SK-N-SH treated with all-trans-retinoic acid at 6 μM for 48 hours (cell line): ENCODE results near the gene NELFCD.

Source experiments
- ARNTL ChIP-seq: fragments of 450-650 bp; formaldehyde crosslinking; IDR thresholded peaks from 2 replicates; pipeline ENCODE4 v1.5.0; 2020; ENCODE audit warnings: low read depth, mild to moderate bottlenecking, moderate library complexity, borderline replicate concordance
- BACH2 ChIP-seq: fragments of 250-450 bp; sonication (Bioruptor Pico); IDR thresholded peaks from 2 replicates; pipeline ENCODE4 v1.9.0; 2021; ENCODE audit warnings: mild to moderate bottlenecking, borderline replicate concordance
- ESRRG ChIP-seq: fragments of 250-450 bp; sonication (Bioruptor Pico); IDR thresholded peaks from 2 replicates; pipeline ENCODE4 v1.6.1; 2021; ENCODE audit warnings: mild to moderate bottlenecking
- OSR1 ChIP-seq: fragments of 250-450 bp; sonication (Bioruptor Pico); IDR thresholded peaks from 2 replicates; pipeline ENCODE4 v1.8.0; 2022; ENCODE audit warnings: moderate library complexity, mild to moderate bottlenecking, inconsistent platforms
- PATZ1 ChIP-seq: fragments of 250-450 bp; sonication (Bioruptor Pico); IDR thresholded peaks from 2 replicates; pipeline ENCODE4 v1.8.0; 2020; ENCODE audit warnings: mild to moderate bottlenecking, moderate library complexity, borderline replicate concordance
- RARB ChIP-seq: fragments of 250-450 bp; sonication (Bioruptor Pico); IDR thresholded peaks from 2 replicates; pipeline ENCODE4 v1.8.0; 2021; ENCODE audit warnings: mild to moderate bottlenecking, moderate library complexity
- SNAI2 ChIP-seq: fragments of 250-450 bp; sonication (Bioruptor Pico); IDR thresholded peaks from 2 replicates; pipeline ENCODE4 v1.5.0; 2020; ENCODE audit warnings: mild to moderate bottlenecking, moderate library complexity
- TCF4 ChIP-seq: fragments of 250-450 bp; sonication (Bioruptor Pico); IDR thresholded peaks from 2 replicates; pipeline ENCODE4 v1.8.0; 2021; ENCODE audit warnings: mild to moderate bottlenecking, moderate library complexity, borderline replicate concordance
- TOX ChIP-seq: fragments of 250-450 bp; sonication (Bioruptor Pico); IDR thresholded peaks from 2 replicates; pipeline ENCODE4 v1.8.0; 2021; ENCODE audit warnings: mild to moderate bottlenecking, moderate library complexity, borderline replicate concordance
- ZC3H10 ChIP-seq: fragments of 250-450 bp; sonication (Bioruptor Pico); IDR thresholded peaks from 2 replicates; pipeline ENCODE4 v1.5.1; 2021; ENCODE audit warnings: mild to moderate bottlenecking, moderate library complexity
- ZFP3 ChIP-seq: fragments of 250-450 bp; sonication (Bioruptor Pico); IDR thresholded peaks from 2 replicates; pipeline ENCODE4 v1.5.0; 2020; ENCODE audit warnings: mild to moderate bottlenecking, moderate library complexity
- ZFP30 ChIP-seq: fragments of 450-650 bp; formaldehyde crosslinking; IDR thresholded peaks from 2 replicates; pipeline ENCODE4 v1.5.0; 2022; ENCODE audit warnings: mild to moderate bottlenecking, moderate library complexity
- ZNF565 ChIP-seq: fragments of 450-650 bp; formaldehyde crosslinking; conservative IDR thresholded peaks from 2 replicates; pipeline ENCODE4 v1.5.0; 2020; ENCODE audit warnings: low read depth, mild to moderate bottlenecking, moderate library complexity

GRCh38 chr20:59042796-59043631 lies 62.0 kb downstream of the NELFCD start:
- TF ChIP-seq ZC3H10 (CRISPR knock-in tag) (no peak), ZFP30 (CRISPR knock-in tag) (no peak), PATZ1 (CRISPR knock-in tag) (no peak), RARB (no peak), BACH2 (CRISPR knock-in tag) (no peak), TCF4 (CRISPR knock-in tag) (no peak), SNAI2 (no peak), OSR1 (no peak), ESRRG (no peak), TOX (CRISPR knock-in tag) (no peak), ARNTL (CRISPR knock-in tag) (no peak), ZFP3 (CRISPR knock-in tag) (peak; percentile 32; the same call in 1 of the 2 replicates), ZNF565 (CRISPR knock-in tag) (no peak)
